SW480 (cell line): Measurements from ENCODE around the gene CD72.
A peak's percentile ranks its signal among the peaks of the same experiment; 100 is the strongest.

ENCODE experiments used
- DNase-seq: peaks from one replicate; pipeline ENCODE4 v3.0.0-alpha.2; 2016; ENCODE audit warnings: low spot score

Gene CD72

DNA sequence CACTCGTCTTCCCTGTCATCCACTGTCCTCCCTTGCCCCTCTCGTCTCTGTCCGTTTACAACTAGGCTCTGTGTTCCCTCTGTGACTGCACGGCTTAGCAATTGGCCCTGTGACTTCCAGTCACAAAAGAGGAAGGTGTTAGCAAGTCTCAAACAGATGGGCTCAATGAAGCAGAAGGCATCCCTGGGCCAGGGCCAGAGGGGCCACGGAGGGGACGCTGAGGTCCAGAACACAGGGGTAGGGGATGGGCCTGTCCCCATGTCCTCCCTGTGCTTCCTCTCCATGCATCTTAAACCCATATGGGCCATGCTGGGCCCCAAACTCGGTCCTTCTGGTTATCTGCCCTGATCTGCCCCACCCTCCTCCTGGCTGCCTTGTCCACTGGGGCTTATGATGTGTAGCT is at the start of gene CD72:
Gene CD72 (minus strand): TSS at position 89 of the 403 bp plus-strand sequence. CDS start 110 bp downstream, outside the sequence.
- no peak for DNase-seq

DNA sequence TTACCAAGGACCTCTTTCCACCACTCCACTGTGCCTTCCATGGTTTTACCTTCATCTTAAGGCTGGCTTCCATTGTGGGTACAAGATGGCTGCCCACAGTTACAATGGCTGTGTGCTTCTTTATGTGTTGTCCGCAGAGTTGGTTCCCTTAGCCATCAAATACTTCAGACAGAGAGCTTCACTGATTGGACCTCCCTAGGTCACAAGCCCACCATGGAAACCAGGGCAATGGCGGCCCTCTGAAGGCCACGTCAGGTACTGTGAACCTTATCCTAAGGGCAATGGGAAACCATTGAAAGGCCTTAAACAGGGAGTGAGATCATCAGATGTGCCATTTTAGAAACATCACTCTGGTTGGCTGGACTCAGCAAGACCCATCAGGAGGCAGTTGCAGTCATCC is 49.7 kb upstream of the CD72 start:
- DNase-seq: no peak

DNA sequence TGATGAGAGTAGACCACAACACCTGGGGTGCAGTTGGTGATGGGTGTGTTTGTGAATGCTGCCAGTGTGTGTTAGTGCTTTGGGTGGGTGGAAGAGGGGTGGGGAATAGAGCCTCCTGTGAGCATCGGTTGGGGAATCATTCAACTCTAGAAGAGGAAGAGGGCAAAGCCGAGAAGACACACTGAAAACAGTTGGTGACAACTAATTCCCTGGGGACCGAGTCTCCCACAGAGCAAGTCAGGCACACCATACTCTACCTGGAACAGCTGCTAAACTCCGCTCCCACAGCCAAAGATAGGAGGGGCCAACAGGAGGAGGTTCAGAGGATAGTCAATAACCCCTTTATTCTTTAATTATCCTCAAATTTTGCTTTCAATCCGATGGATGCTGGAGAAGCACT is 48.3 kb upstream of the CD72 start:
- no peak for DNase-seq

- no peak for DNase-seq
Measured at GRCh38 chr9:35666045-35666444, 47.8 kb upstream of the CD72 start.

GRCh38 chr9:35665471-35665818 is 47.2 kb upstream of the CD72 start:
- DNase-seq: no peak

GRCh38 chr9:35664531-35665470 is 46.6 kb upstream of the CD72 start, which contains the start of gene ARHGEF39:
ARHGEF39 (minus strand) TSS chr9:35665195; CDS start chr9:35665169, 26 bp downstream.
- peak; percentile 85 for DNase-seq

- no peak for DNase-seq
Measured at GRCh38 chr9:35662437-35662836, 44.2 kb upstream of the CD72 start.

DNA sequence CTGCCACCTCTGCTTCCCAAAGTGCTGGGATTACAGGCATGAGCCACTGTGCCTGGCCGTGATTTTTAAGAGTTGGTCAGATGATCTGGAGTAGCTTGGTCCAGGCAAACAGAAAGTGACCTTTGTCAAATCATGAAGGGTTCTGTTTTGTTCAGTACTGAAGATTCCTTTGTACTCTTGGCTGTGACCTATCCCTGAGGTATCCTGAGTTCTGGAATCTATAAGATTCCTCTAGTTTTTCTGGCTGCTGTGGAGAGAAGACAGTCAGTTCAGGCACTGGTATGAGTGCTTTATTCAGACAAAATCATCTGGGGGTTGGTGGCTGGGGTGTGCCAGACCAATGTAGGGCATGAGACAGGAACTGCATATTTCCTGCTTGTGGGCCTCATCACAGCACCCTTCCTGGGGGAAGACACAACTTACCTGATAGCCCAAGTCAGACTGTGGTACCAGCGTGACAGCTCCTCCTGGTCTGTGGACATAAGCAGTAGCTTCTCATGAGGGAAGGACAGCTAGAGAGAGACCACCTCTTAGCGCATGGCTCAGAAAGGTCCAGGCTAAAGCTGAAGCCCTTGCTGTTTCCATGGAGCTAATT is 43.6 kb upstream of the CD72 start:
- no peak for DNase-seq

- no peak for DNase-seq
Measured at GRCh38 chr9:35660966-35661415, 42.8 kb upstream of the CD72 start.

DNA sequence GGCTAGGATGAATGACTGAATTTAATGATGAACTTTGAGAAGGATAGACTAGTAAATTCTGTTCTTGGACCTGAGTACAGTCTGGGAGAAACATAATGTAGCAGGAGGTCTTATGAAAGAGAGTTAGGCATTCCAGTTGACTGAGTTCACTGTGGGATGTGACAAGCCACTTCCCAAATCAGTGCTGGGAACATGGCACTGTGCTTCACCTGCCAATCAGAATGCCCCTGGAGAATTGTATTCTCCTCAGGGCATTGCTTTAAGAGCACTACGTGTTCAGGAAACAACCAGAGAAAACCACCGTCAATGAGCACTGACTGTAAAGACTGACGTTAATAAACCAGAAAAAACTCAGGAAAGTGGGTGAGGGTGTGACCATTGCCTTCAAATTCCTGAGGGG is 41.1 kb upstream of the CD72 start:
- DNase-seq: peak; percentile 36

- no peak for DNase-seq
Measured at GRCh38 chr9:35658968-35659220, 40.7 kb upstream of the CD72 start.

- peak; percentile 82 for DNase-seq
Measured at GRCh38 chr9:35658137-35658967, 40.1 kb upstream of the CD72 start, which contains the start of gene CCDC107. CCDC107 (plus strand) TSS chr9:35658292; CDS start chr9:35658380, 88 bp downstream.

GRCh38 chr9:35657546-35658136 is 39.4 kb upstream of the CD72 start, which contains the start of gene RMRP:
RMRP (minus strand) TSS chr9:35658019.
- DNase-seq: peak; percentile 99

DNA sequence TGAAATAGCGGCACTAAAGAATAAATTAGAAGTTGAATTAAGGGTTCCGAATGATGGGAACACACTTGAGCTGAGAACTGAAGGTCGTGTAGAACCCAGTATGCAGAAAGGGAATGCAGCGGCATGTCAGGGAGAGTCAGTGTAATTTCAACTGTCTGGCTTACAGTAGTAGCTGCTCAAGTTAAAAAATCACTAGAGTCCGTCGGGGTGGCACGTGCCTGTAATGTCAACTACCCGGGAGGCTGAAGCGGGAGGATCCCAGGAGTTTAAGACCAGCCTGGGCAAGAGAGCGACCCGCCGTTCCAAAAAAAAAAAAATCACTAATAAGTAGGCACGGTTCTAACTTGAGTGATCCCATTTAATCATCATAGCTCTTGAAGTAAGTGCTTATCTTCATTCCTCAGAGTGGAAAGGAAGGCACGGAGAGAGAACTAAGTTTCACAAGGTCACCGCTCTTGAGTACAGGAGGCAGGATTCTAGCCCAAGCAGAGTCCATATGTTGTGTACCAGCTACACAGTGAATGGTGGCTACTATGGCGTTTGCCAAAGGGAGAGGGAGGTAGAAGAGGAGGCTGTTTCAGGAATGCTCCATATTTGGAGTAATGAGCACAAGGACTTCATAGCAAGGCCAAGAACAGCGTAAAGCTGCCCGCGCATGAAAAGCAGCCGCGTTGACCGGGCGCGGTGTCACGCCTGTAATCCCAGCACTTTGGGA is 38.8 kb upstream of the CD72 start:
- peak; percentile 44 for DNase-seq

GRCh38 chr9:35656348-35656747 is 38.1 kb upstream of the CD72 start:
- peak; percentile 25 for DNase-seq

- DNase-seq: no peak
Measured at GRCh38 chr9:35653611-35654010, 35.4 kb upstream of the CD72 start.

GRCh38 chr9:35652829-35653209 is 34.6 kb upstream of the CD72 start:
- no peak for DNase-seq

DNA sequence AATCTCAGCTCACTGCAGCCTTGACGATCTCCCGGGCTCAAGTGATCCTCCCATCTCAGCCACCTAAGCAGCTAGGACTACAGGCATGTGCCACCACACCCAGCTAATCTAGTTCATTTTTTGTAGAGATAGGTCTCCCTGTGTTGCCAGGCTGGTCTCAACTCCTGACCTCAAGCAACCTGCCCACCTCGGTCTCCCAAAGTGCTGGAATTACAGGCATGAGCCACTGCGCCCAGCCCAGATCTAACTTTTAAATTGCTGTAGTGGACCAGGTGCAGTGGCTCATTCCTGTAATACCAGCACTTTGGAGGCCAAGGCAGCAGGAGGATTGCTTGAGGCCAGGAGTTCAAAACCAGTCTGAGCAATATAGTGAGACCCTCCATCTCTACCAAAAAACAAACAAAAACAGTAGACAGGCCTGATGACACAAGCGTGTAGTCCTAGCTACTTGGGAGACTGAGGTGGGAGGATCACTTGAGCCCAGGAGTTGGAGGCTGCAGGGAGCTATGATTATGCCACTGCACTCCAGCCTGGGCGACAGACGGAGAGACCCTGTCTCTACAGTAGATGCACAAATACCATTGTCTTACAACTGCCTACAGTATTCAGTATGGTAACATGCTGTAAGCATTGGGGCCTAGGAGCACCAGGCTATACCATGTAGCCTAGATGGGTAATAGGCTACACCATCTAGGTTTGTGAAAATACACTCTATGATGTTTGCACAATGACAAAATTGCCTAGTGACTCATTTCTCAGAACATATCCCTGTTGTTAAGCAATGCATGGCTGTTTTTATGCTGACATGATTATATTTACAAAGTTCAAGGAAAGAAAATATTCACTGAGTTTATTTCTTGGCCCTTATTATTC is 34.0 kb upstream of the CD72 start:
- peak; percentile 39 for DNase-seq

DNA sequence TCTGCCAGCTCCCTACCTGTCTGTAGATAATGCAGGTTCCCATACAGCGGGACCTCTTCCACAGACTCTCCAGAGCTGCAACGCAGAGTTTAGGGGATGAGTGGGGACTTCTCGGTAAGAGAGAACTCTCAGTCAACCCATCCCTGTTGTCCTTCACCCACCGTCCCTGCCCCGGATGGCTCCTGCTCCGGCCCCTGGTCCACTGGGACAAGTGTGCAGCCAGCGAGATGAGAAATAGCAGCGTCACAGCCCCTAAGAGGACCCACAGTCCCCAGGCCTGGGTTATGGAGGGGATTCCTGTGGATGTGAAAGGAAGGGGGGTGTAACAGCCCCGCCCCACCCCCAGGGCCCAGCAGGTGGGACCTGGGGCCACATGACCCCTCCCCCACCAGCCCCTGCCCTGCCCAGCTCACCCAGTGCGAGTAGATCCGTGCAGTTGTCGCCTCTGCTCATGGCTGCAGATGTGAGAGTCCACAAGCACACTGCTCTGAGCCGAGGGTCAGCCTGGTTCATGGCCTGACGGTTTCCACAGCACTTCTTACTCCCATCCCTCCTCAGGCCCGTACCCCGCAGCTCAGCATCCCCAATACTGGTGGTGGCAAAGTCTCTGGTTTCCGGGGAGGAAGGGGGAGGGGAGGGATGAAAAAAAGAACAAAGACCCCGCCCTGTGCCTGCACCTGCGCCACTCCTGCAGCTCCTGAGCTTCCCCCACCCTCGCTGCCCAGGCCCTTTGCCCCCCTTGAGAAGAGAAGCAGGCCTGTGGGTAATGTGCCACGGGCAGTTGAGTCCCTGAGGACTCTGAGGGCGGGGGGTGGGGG is 32.3 kb upstream of the CD72 start, which contains the start of gene SIT1:
Gene SIT1 (minus strand): TSS at position 591 of the 818 bp plus-strand sequence. CDS start 78 bp downstream, at position 513.
- no peak for DNase-seq
